ENCODE data around the gene CNIH1.

- TF ChIP-seq E2F5 (CRISPR knock-in tag; conservative IDR thresholded peaks at IDR 0.05) (no peak), ADNP (CRISPR knock-in tag; IDR thresholded peaks at IDR 0.05) (no peak), ARNT2 (CRISPR knock-in tag; IDR thresholded peaks at IDR 0.05; ENCODE audit: low read depth) (no peak), TAF1 (CRISPR knock-in tag; IDR thresholded peaks at IDR 0.05) (no peak), ZNF274 (CRISPR knock-in tag; IDR thresholded peaks at IDR 0.05) (no peak), POLR2A (IDR thresholded peaks at IDR 0.05; ENCODE audit: insufficient read depth in 1 of 2, low read depth in 2 of 2, low read length in 2 of 2) (no peak), CTCF (CRISPR knock-in tag; IDR thresholded peaks at IDR 0.05) (no peak), LRRFIP1 (CRISPR knock-in tag; conservative IDR thresholded peaks at IDR 0.05) (no peak), HNRNPH1 (optimal IDR thresholded peaks at IDR 0.05; ENCODE audit: low read depth, low read length) (no peak)
- TF ChIP-seq, protein P1, sequence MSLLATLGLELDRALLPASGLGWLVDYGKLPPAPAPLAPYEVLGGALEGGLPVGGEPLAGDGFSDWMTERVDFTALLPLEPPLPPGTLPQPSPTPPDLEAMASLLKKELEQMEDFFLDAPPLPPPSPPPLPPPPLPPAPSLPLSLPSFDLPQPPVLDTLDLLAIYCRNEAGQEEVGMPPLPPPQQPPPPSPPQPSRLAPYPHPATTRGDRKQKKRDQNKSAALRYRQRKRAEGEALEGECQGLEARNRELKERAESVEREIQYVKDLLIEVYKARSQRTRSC (CRISPR knock-in tag; IDR thresholded peaks at IDR 0.05; ENCODE audit: low read depth): no peak
- TF ChIP-seq, protein P2, sequence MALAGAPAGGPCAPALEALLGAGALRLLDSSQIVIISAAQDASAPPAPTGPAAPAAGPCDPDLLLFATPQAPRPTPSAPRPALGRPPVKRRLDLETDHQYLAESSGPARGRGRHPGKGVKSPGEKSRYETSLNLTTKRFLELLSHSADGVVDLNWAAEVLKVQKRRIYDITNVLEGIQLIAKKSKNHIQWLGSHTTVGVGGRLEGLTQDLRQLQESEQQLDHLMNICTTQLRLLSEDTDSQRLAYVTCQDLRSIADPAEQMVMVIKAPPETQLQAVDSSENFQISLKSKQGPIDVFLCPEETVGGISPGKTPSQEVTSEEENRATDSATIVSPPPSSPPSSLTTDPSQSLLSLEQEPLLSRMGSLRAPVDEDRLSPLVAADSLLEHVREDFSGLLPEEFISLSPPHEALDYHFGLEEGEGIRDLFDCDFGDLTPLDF (CRISPR knock-in tag; IDR thresholded peaks at IDR 0.05): no peak
These were observed 29.8 kb downstream of the CNIH1 start for GRCh38 chr14:54411371-54411770.

Data from HepG2 (cell line).